NCI-H2171 treated with DMSO at 0.1 percent for 48 hours (cell line): Measurements from ENCODE around the gene IL37.

Experiments used
- DNase-seq: peaks from one replicate; lab custom pipeline; 2025; lab: John Stamatoyannopoulos, UW

The IL37 gene

GRCh38 chr2:112910865-112911264 is at the start of gene IL37:
TSS of gene IL37 (plus strand) at chr2:112911165. CDS start at chr2:112913013, 1,848 bp downstream.
- no peak for DNase-seq

GRCh38 chr2:112864072-112864471 is 46.9 kb upstream of the IL37 start:
- no peak for DNase-seq

GRCh38 chr2:112866128-112866835 is 44.7 kb upstream of the IL37 start:
- no peak for DNase-seq

- no peak for DNase-seq
Observed at GRCh38 chr2:112867701-112868631, 43.0 kb upstream of the IL37 start.

GRCh38 chr2:112869258-112869842 is 41.6 kb upstream of the IL37 start:
- peak; percentile 87 for DNase-seq

GRCh38 chr2:112870841-112871835 is 39.8 kb upstream of the IL37 start:
- no peak for DNase-seq

GRCh38 chr2:112876257-112876970 is 34.6 kb upstream of the IL37 start:
- no peak for DNase-seq

- DNase-seq: no peak
Observed at GRCh38 chr2:112876971-112877361, 34.0 kb upstream of the IL37 start.

- no peak for DNase-seq
Observed at GRCh38 chr2:112877423-112877822, 33.5 kb upstream of the IL37 start.

- no peak for DNase-seq
Observed at GRCh38 chr2:112879491-112880041, 31.4 kb upstream of the IL37 start.

GRCh38 chr2:112880091-112880531 is 30.9 kb upstream of the IL37 start:
- no peak for DNase-seq

GRCh38 chr2:112880696-112881095 is 30.3 kb upstream of the IL37 start:
- no peak for DNase-seq

GRCh38 chr2:112881217-112881985 is 29.6 kb upstream of the IL37 start:
- peak; percentile 19 for DNase-seq

- DNase-seq: no peak
Observed at GRCh38 chr2:112883669-112884068, 27.3 kb upstream of the IL37 start.

- no peak for DNase-seq
Observed at GRCh38 chr2:112884869-112885505, 26.0 kb upstream of the IL37 start.

GRCh38 chr2:112885506-112885902 is 25.5 kb upstream of the IL37 start:
- no peak for DNase-seq

- no peak for DNase-seq
Observed at GRCh38 chr2:112886291-112886690, 24.7 kb upstream of the IL37 start.

- no peak for DNase-seq
Observed at GRCh38 chr2:112887964-112888749, 22.8 kb upstream of the IL37 start.
